NCI-H82 treated with DMSO at 0.1 percent for 48 hours (cell line): ENCODE measurements around the gene ASAH2.
A peak's percentile ranks its signal among the peaks of the same experiment; 100 is the strongest.
"Not testable (repeated sequence)": the region's sequence is repeated elsewhere in the genome, so short reads cannot be mapped to it uniquely, and the experiment has no call there.

Experiments used
- DNase-seq: peaks from one replicate; lab custom pipeline; 2025; ENCODE audit not compliant: unreplicated experiment; lab: John Stamatoyannopoulos, UW

The ASAH2 gene

GRCh38 chr10:50260791-50261281, 9.5 kb upstream of the ASAH2 start:
- no peak for DNase-seq

- no peak for DNase-seq
Observed at GRCh38 chr10:50254479-50254878, 3.2 kb upstream of the ASAH2 start.

DNA sequence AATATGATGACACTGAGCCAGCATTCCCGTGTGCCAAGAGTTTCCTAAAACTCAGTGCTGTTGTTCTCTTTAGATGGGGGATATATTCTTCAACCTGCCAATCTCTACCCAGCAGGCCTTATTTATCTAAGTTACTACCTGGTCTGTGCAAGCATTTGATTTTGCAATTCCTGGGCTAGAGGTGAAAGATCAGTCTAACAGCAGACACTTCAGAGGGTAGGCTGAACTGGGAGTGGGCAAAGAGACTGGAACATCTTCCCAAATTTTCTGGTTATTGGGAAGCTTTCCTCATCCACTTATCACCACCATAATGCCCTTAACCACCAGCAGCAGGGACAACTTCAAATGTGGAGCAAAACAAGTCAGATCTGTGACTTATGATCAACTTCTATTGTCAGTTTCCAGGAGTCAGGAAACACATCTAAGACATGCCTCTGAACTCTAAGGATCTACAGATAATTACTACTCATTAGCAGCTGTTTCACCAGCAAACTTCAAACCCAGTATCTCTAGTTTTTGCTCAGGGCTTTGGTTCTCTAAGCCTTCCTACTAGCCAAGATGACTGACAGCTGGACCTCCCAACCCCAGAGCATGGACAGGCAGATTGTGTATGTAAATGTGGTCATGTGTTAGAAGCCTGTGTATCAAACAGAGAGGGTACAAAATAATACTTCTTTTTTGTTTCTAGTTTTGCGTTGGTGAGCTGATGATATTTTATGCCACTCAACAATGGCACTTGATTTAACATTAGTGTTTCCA, 1.0 kb downstream of the ASAH2 start:
- no peak for DNase-seq

- DNase-seq, result no peak
Observed at GRCh38 chr10:50248598-50248997, 2.7 kb downstream of the ASAH2 start.

DNA sequence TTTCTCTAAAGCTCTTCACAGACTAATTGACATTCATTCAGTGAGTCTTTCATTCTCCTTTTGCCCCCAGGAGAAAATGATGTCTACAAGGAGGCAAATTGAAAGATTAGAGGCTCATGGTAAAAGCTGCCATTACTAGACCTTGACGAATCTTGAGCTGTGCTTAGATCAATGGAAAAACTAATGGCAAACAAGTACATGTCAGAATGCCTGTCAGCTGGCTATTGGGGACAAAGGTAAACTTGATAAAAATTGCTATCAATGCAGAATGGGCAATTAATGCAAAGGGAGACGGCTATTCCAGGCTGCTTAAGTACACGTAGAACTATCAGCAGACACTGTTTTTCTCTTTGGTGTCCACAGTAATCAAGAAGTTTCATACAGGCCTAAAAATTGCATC, 3.3 kb downstream of the ASAH2 start:
- no peak for DNase-seq

DNA sequence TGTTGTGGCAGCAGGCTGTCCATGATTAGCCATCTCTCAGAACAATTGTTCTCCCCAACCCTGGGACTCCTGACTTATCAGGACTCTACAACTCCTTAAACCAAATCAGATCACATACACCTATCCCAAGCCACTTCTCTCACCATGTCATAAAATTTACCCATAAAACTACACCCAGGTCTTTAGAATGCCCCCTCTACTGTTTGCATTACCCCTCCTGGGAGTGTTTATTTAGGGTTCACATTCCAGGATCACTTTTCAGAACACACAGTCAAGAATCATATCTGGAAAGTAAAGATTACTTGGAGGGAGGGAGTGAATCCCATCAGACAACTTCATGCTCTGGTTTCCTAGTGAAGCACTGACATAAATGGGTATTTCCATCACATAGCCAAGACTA, 7.1 kb downstream of the ASAH2 start:
- no peak for DNase-seq

- DNase-seq, result no peak
Observed at GRCh38 chr10:50242777-50243176, 8.5 kb downstream of the ASAH2 start.

GRCh38 chr10:50241478-50241877, 9.8 kb downstream of the ASAH2 start:
- DNase-seq, result not testable (repeated sequence)

- DNase-seq, result no peak
Observed at GRCh38 chr10:50234486-50234885, 16.8 kb downstream of the ASAH2 start.

GRCh38 chr10:50232261-50232639, 19.1 kb downstream of the ASAH2 start:
- DNase-seq, result no peak

DNA sequence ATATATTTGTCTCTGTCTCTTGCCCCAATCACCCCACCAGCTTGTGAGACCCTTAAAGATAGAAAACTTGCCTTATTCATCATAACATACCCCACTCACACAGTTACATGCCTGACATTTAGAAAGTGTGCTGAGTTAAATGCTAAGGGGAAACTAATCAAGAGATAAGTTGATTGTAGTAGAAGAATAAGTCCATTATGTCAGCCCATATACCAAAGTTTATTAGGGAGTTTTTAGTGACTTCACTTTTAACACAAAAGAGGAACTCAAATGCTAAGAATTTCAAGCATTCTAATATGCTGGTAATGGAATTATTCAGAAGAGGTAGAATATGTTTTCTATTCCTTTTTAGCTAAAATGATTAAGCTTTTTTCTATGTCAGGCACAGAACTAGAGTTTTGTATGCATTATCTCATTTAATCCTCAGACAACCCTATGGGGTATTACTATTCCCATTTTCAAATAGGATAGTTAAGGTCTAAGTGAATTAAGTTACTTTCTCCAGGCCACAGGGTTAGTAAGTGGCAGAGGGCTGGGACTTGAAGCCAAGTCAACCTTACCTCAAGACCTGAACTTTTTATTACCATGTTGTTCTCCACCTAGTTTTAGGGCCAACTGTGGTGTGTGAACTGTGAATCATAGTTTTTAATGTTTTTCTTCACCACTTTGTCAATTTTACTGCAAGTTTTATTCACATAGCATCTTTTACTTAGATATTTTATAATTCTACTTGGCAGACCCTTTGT, 19.6 kb downstream of the ASAH2 start:
- no peak for DNase-seq

DNA sequence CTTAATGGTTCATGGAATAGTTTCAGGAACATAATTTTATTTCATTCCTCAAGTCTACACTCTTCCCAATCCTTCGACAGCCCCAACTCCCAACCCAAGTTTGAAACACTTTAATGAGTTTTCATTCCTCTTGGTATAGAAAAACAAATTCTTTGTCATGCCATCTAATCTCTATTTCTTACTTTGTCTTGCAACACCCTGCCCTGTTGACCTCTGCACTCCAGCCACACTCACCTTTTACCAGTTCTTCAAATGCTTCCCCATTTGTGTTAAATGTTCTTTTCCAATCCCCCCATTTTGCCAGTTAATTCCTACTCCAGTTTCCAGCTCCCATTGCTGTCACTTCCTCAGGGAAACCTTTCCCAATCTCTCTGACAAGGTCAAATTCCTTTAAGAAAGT, 21.9 kb downstream of the ASAH2 start:
- DNase-seq, result no peak

- DNase-seq, result no peak
Observed at GRCh38 chr10:50228672-50229071, 22.6 kb downstream of the ASAH2 start.

GRCh38 chr10:50226610-50227009, 24.7 kb downstream of the ASAH2 start:
- no peak for DNase-seq

GRCh38 chr10:50224330-50224952, 26.9 kb downstream of the ASAH2 start:
- peak; percentile 1 for DNase-seq

DNA sequence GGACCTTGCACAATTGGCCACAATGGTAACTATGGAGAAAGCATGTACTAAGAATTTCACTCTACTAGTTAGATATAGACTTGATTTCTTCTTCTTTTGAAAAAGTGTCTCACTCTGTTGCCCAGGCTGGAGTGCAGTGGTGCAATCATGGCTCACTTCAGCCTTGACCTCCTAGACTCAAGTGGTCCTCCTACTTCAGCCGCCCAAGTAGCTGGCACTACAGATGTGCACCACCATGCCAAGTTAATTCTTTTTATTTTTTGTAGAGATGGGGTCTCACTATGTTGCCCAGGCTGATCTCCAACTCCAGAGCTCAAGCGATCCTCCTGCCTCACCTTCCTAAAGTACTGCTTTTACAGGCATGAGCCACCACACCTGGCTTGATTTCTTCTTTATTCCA, 29.1 kb downstream of the ASAH2 start:
- no peak for DNase-seq

- no peak for DNase-seq
Observed at GRCh38 chr10:50221470-50221869, 29.8 kb downstream of the ASAH2 start.

DNA sequence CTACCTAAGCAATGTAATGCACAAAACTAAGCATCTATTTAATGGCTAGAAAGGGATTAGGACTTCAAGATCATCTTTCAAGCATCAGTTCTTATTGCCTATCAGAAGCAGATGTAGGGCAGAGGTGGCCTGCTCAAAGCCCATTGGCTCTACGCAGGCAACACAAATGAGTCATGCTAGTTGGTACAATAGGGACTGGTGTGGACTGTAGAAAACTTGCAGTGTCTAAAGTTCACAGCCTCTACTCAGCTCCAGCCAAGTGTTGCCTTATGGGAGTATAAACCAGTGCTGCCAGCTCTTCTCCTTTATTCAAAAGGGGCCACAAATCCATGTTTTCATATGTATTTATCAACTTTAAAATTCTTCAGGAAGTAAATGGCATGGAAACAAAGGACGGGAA, 31.7 kb downstream of the ASAH2 start:
- no peak for DNase-seq

GRCh38 chr10:50219200-50219599, 32.1 kb downstream of the ASAH2 start:
- no peak for DNase-seq

DNA sequence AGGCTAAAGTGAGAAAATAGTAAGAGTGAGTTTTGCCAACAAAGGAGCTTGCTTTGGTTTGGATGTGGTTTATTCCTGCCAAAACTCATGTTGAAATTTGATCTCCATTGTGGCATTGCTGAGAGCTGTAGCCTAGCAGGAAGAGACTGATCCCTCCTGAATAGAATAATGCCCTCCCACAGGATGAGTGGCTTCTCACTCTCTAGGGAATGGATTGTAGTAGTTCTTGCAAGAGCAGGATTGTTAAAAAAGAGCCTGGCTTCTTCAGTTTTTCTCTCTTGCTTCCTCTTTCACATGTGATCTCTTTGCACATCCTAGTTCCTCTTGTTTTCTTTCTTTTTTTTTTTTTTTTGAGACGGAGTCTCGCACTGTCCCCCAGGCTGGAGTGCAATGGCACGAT, 34.4 kb downstream of the ASAH2 start:
- DNase-seq, result no peak

DNA sequence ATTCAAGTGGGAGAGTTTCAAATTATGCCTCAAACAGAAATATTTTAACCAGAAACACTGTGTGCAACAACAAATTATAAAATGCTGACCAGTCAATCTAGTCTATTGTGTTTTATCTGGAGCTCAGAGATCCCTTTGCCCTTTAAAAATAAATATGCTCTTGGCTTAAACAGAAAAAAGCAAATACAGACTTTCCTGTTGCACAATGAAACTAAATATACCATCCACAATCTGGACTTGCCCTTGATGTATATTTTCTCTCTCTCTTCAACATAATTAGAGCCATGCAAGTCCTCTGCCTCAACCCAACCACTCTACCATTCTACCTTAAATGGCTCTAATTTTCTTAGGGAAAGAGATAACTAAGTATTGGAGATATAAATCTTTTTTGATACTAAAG, 34.9 kb downstream of the ASAH2 start:
- no peak for DNase-seq

GRCh38 chr10:50211670-50212069, 39.6 kb downstream of the ASAH2 start:
- no peak for DNase-seq
